HG03175 (cell line): Measurements from ENCODE around the gene IFNGR1.

Experiments used
- ATAC-seq: cut with Tn5 transposase; IDR thresholded peaks from one replicate; pipeline ENCODE4 v1.9.1; 2021; ENCODE audit warnings: mild to moderate bottlenecking, moderate library complexity; ENCODE audit not compliant: unreplicated experiment

IFNGR1 gene

GRCh38 chr6:137157601-137158000, 61.6 kb downstream of the IFNGR1 start:
- no peak for ATAC-seq

GRCh38 chr6:137156650-137157049, 62.5 kb downstream of the IFNGR1 start:
- ATAC-seq: no peak

GRCh38 chr6:137155830-137156229, 63.4 kb downstream of the IFNGR1 start:
- no peak for ATAC-seq

- no peak for ATAC-seq
Observed at GRCh38 chr6:137150072-137150471, 69.1 kb downstream of the IFNGR1 start.

- ATAC-seq: no peak
Observed at GRCh38 chr6:137149035-137149393, 70.2 kb downstream of the IFNGR1 start.

- ATAC-seq: no peak
Observed at GRCh38 chr6:137148306-137149034, 70.7 kb downstream of the IFNGR1 start.
